GM12891 (cell line): ENCODE data around the gene PINK1.

Source experiments
- POLR2A ChIP-seq: IDR thresholded peaks from 2 replicates; pipeline ENCODE4 v1.6.1; 2011; ENCODE audit warnings: low read depth, low read length, control low read depth
- POLR2AphosphoS5 ChIP-seq: IDR thresholded peaks from 2 replicates; pipeline ENCODE4 v1.6.1; 2011; ENCODE audit warnings: low read depth, low read length, control low read depth

- TF ChIP-seq POLR2A (no peak), POLR2AphosphoS5 (no peak)
Observed at GRCh38 chr1:20648946-20649345, 15.7 kb downstream of the PINK1 start.
